Measurements from ENCODE around the gene NKX2-4.

GRCh38 chr20:21381619-21382018 lies 15.7 kb downstream of the NKX2-4 start:
- no peak for TF ChIP-seq CTCF (conservative IDR thresholded peaks at IDR 0.05; ENCODE audit: low read length)
- no peak for TF ChIP-seq EZH2phosphoT487 (IDR thresholded peaks at IDR 0.05; ENCODE audit: borderline replicate concordance, low read depth, low read length)

Measured in OCI-LY7 (cell line).